ENCODE data around the gene IRF3. TPM values are rescaled to one million over a fixed set of nuclear protein-coding genes. Genes with fewer than 3 reads are reported as not detected.

IRF3 gene
- total RNA-seq = 10 to 100 TPM; 41.5 to 62.5 (median 52.3) TPM

GRCh38 chr19:49665351-49666119 is at the start of gene IRF3, which contains the start of gene BCL2L12:
Gene IRF3, minus strand, starts transcription at chr19:49665857. Its CDS starts 1,019 bp downstream, at chr19:49664838.
Gene BCL2L12, plus strand, starts transcription at chr19:49665933. Its CDS starts 760 bp downstream, at chr19:49666693.
- intact Hi-C loops (cut with DNase I) = no loop called here
- Histone ChIP-seq H3K27me3 (no peaks in the 10 kb centered on the region), H3K9me3 (no peaks in the 10 kb centered on the region), H3K27ac (peak within 1 kb of the TSS; percentile 76 to 81 (median 79)), H3K4me1 (peaks cover 13 to 17% of the 10 kb centered on the region in 2 donors), H3K4me3 (replicated peaks in 1 of 3) (peak within 1 kb of the TSS; percentile 47 to 88 (median 72)), H3K36me3 (peaks cover 19 to 20% of the 10 kb centered on the region in 2 donors)
- DNase-seq = peak; percentile 98 to 99
- peak in 1 of 2 donors; percentile 81 for TF ChIP-seq POLR2A (IDR thresholded peaks at IDR 0.05)
- TF ChIP-seq, protein P1, sequence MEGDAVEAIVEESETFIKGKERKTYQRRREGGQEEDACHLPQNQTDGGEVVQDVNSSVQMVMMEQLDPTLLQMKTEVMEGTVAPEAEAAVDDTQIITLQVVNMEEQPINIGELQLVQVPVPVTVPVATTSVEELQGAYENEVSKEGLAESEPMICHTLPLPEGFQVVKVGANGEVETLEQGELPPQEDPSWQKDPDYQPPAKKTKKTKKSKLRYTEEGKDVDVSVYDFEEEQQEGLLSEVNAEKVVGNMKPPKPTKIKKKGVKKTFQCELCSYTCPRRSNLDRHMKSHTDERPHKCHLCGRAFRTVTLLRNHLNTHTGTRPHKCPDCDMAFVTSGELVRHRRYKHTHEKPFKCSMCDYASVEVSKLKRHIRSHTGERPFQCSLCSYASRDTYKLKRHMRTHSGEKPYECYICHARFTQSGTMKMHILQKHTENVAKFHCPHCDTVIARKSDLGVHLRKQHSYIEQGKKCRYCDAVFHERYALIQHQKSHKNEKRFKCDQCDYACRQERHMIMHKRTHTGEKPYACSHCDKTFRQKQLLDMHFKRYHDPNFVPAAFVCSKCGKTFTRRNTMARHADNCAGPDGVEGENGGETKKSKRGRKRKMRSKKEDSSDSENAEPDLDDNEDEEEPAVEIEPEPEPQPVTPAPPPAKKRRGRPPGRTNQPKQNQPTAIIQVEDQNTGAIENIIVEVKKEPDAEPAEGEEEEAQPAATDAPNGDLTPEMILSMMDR (IDR thresholded peaks at IDR 0.05) = peak in 1 of 6 experiments; percentile 5
- WGBS, 2 donors = 0 to 1% methylated on average over 49 to 50 of the region's 50 CpGs

- Histone ChIP-seq H3K9me3 (no peaks in the 10 kb centered on the region), H3K27me3 (no peaks in the 10 kb centered on the region), H3K4me1 (peaks cover 3% of the 10 kb centered on the region in 2 donors), H3K4me3 (replicated peaks in 1 of 3) (no peak overlapping the region), H3K27ac (no peak overlapping the region), H3K36me3 (no peaks in the 10 kb centered on the region)
- TF ChIP-seq POLR2A (IDR thresholded peaks at IDR 0.05) = no peak
- TF ChIP-seq, protein P1 (IDR thresholded peaks at IDR 0.05) = no peak
- intact Hi-C loops (cut with DNase I) = no loop called here
- no peak for DNase-seq
- 71 to 76% methylated on average over 7 of the region's 8 CpGs for WGBS, 2 donors
Observed at GRCh38 chr19:49713236-49713845, 47.7 kb upstream of the IRF3 start.

GRCh38 chr19:49712397-49712859 is 46.8 kb upstream of the IRF3 start:
- DNase-seq = no peak
- WGBS, 2 donors = 66 to 73% methylated on average over 20 of the region's 20 CpGs
- Histone ChIP-seq H3K9me3 (no peaks in the 10 kb centered on the region), H3K27ac (no peak overlapping the region), H3K4me1 (no peaks in the 10 kb centered on the region), H3K27me3 (no peaks in the 10 kb centered on the region), H3K4me3 (replicated peaks in 1 of 3) (no peak overlapping the region), H3K36me3 (no peaks in the 10 kb centered on the region)
- TF ChIP-seq, protein P1 (IDR thresholded peaks at IDR 0.05) = no peak
- TF ChIP-seq POLR2A (IDR thresholded peaks at IDR 0.05) = no peak
- intact Hi-C loops (cut with DNase I) = no loop called here

- no peak for TF ChIP-seq POLR2A (IDR thresholded peaks at IDR 0.05)
- TF ChIP-seq, protein P1 (IDR thresholded peaks at IDR 0.05) = no peak
- WGBS, 2 donors = 90 to 91% methylated on average over 20 of the region's 20 CpGs
- H3K27ac ChIP-seq = no peak overlapping the region
- no peaks in the 10 kb centered on the region for H3K4me1 ChIP-seq
- intact Hi-C loops (cut with DNase I) = no loop called here
- H3K36me3 ChIP-seq = no peaks in the 10 kb centered on the region
- H3K9me3 ChIP-seq = no peaks in the 10 kb centered on the region
- no peak for DNase-seq
- H3K27me3 ChIP-seq = no peaks in the 10 kb centered on the region
- no peak overlapping the region for H3K4me3 ChIP-seq (replicated peaks in 1 of 3)
Observed at GRCh38 chr19:49710372-49710951, 44.8 kb upstream of the IRF3 start.
